Stomach (tissue), 9 donors: Measurements from ENCODE around the gene CYP24A1. TPM values are rescaled to one million over a fixed set of nuclear protein-coding genes. Genes with fewer than 3 reads are reported as not detected.

Experiments
- DNase-seq, 2 donors: peaks; one replicate each; pipeline versions ENCODE4 v3.0.0 to v3.0.0-alpha.2; 2013 to 2019
- H3K27ac ChIP-seq, 5 donors: fragments of 200-600 bp in 4 of 5; sonication (generic) in 4 of 5; one replicate each; pipeline ENCODE4 v1.5.1; 2013 to 2019; ENCODE audit warnings: mild to moderate bottlenecking in 1 of 5, moderate library complexity in 1 of 5
- H3K27me3 ChIP-seq, 3 donors: fragments of 200-600 bp; sonication (generic); one replicate each; pipeline ENCODE4 v1.5.1; 2017 to 2019; ENCODE audit warnings: mixed run types in 1 of 3
- H3K36me3 ChIP-seq, 4 donors: fragments of 200-600 bp; sonication (generic); 1 replicate in 3 of 4; 2 replicates in 1 of 4; pipeline ENCODE4 v1.5.1; 2016 to 2019
- H3K4me1 ChIP-seq, 4 donors: fragments of 200-600 bp; sonication (generic); one replicate each; pipeline ENCODE4 v1.5.1; 2016 to 2019
- H3K4me3 ChIP-seq, 4 donors: fragments of 200-600 bp; sonication (generic) in 3 of 4; one replicate each; pipeline ENCODE4 v1.5.1; 2016 to 2019; ENCODE audit warnings: mild to moderate bottlenecking in 1 of 4
- H3K9me3 ChIP-seq, 4 donors: fragments of 200-600 bp; sonication (generic); one replicate each; pipeline ENCODE4 v1.5.1; 2016 to 2019
- CTCF ChIP-seq, 7 experiments: fragments of 450-650 bp in 4 of 7; fragments of 200-600 bp in 3 of 7; sonication (generic) in 3 of 7; IDR thresholded peaks; one replicate each; pipeline ENCODE4 v1.5.1; 2016 to 2019; ENCODE audit warnings: antibody characterized with exemption in 7 of 7, control low read depth in 2 of 7, mild to moderate bottlenecking in 1 of 7
- EP300 ChIP-seq: sonication (generic); formaldehyde crosslinking; IDR thresholded peaks from one replicate; pipeline ENCODE4 v1.6.1; 2017; ENCODE audit warnings: antibody characterized with exemption
- POLR2A ChIP-seq, 4 donors: fragments of 450-650 bp; IDR thresholded peaks; one replicate each; pipeline ENCODE4 v1.6.1; 2016; ENCODE audit warnings: antibody characterized with exemption in 4 of 4, control low read depth in 2 of 4, mild to moderate bottlenecking in 1 of 4, moderate library complexity in 1 of 4
- POLR2AphosphoS5 ChIP-seq, 3 donors: sonication (generic); formaldehyde crosslinking; IDR thresholded peaks; one replicate each; pipeline ENCODE4 v1.6.1; 2016; ENCODE audit warnings: antibody characterized with exemption in 3 of 3
- WGBS, 5 donors: extraction: QIAGEN DNeasy Blood & Tissue Kit in 3 of 5; methylation state at CpG; one replicate each; pipeline versions ENCODE4 v1.1.5 to v1.1.7; 2013 to 2018; 5-methylcytosine and 5-hydroxymethylcytosine counted together
- intact Hi-C: fragments of 100-400 bp; cut with DNase I; formaldehyde crosslinking; loops from one replicate; pipeline ENCODE4 v1.15.1; 2023; ENCODE audit warnings: low total_unique reads
- polyA plus RNA-seq, 3 donors: library from polyadenylated mRNA; stranded (reverse); fragments of 200-250 nt; gene quantifications; one replicate each; pipeline ENCODE4 v1.2.3, GENCODE V29; 2013
- total RNA-seq, 5 donors: library from RNA; depleted of rRNA; stranded (reverse); fragments of >200 nt; gene quantifications; one replicate each; pipeline versions ENCODE4 v1.1.0 to v1.2.3, GENCODE V29; 2014 to 2016
- donor health status: healthy with polysubstance abuse.
- donor health status: Bipolar disorder and iron deficiency.
- donor health status: healthy.

The CYP24A1 gene
- total and polyA plus RNA-seq, 8 donors, result 1.2 TPM; not detected in 7

DNA sequence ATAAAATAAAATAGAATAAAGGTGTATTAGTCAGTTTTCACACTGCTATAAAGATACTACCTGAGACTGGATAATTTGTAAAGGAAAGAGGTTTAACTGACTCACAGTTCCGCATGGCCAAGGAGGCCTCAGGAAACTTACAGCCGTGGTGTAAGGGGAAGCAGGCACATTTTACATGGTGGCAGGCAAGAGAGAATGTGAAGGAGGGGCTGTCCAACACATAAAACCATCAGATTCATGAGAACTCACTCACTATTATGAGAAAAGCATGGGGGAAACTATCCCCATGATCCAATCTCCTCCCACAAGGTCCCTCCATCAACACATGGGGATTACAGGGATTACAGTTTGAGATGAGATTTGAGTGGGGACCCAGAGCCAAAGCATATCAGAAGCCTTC is 62.3 kb downstream of the CYP24A1 start:
- intact Hi-C loops, result no loop called here
- Histone ChIP-seq H3K9me3 (no peaks in the 10 kb centered on the region), H3K27ac (no peak overlapping the region), H3K4me3 (no peak overlapping the region), H3K4me1 (peaks cover 0 to 9% (median 2%) of the 10 kb centered on the region in 4 donors), H3K27me3 (no peaks in the 10 kb centered on the region), H3K36me3 (no peaks in the 10 kb centered on the region)
- TF ChIP-seq CTCF (IDR thresholded peaks at IDR 0.05), result no peak
- TF ChIP-seq EP300, result no peak
- TF ChIP-seq POLR2AphosphoS5 (IDR thresholded peaks at IDR 0.05), result no peak
- TF ChIP-seq POLR2A (IDR thresholded peaks at IDR 0.05), result no peak
- 91 to 100% (median 96%) methylated on average over 2 of the region's 2 CpGs for WGBS, 5 donors
- DNase-seq, result no peak

DNA sequence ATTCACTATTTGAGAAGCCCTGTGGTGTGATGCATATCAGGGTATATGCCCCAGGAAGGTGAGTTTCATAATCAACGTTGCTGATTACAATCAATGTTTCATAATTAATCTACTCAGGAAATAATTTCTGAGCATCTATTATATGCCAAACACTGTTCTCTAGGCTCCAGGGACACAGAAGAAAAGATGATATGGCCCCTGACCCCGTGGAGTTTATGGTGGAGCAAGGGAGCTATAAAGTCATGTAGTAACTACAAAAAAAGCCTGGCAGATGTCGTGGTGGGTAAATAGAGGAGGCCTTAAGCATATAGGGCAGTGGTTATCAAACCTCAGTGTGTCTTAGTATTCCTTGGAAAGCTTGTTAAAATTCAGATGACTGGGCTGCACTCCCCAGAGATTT is 63.3 kb downstream of the CYP24A1 start:
- WGBS, 5 donors, result 56 to 64% (median 61%) methylated on average over 3 of the region's 3 CpGs
- Histone ChIP-seq H3K4me3 (no peak overlapping the region), H3K4me1 (peaks cover 0 to 9% (median 2%) of the 10 kb centered on the region in 4 donors), H3K27me3 (no peaks in the 10 kb centered on the region), H3K9me3 (no peaks in the 10 kb centered on the region), H3K36me3 (no peaks in the 10 kb centered on the region), H3K27ac (no peak overlapping the region)
- no peak for TF ChIP-seq POLR2AphosphoS5 (IDR thresholded peaks at IDR 0.05)
- TF ChIP-seq EP300, result no peak
- DNase-seq, result no peak
- intact Hi-C loops, result no loop called here

- TF ChIP-seq CTCF (IDR thresholded peaks at IDR 0.05) (no peak), EP300 (no peak), POLR2A (IDR thresholded peaks at IDR 0.05) (no peak), POLR2AphosphoS5 (IDR thresholded peaks at IDR 0.05) (no peak)
- Histone ChIP-seq H3K36me3 (no peaks in the 10 kb centered on the region), H3K27me3 (no peaks in the 10 kb centered on the region), H3K9me3 (no peaks in the 10 kb centered on the region), H3K4me1 (peaks cover 0 to 9% (median 2%) of the 10 kb centered on the region in 4 donors), H3K27ac (no peak overlapping the region), H3K4me3 (no peak overlapping the region)
- DNase-seq, result no peak
- intact Hi-C loops, result no loop called here
Measured at GRCh38 chr20:54110041-54110440, 63.7 kb downstream of the CYP24A1 start.

- intact Hi-C loops, result no loop called here
- no peak for TF ChIP-seq CTCF (IDR thresholded peaks at IDR 0.05)
- no peak for TF ChIP-seq POLR2A (IDR thresholded peaks at IDR 0.05)
- no peak for TF ChIP-seq EP300
- no peak for TF ChIP-seq POLR2AphosphoS5 (IDR thresholded peaks at IDR 0.05)
- no peaks in the 10 kb centered on the region for H3K36me3 ChIP-seq
- H3K4me3 ChIP-seq, result no peak overlapping the region
- H3K27ac ChIP-seq, result no peak overlapping the region
- 81 to 88% (median 85%) methylated on average over 1 of the region's 1 CpG for WGBS, 5 donors
- peaks cover 0 to 9% (median 2%) of the 10 kb centered on the region in 4 donors for H3K4me1 ChIP-seq
- H3K9me3 ChIP-seq, result no peaks in the 10 kb centered on the region
- H3K27me3 ChIP-seq, result no peaks in the 10 kb centered on the region
- DNase-seq, result no peak
Measured at GRCh38 chr20:54108817-54109216, 65.0 kb downstream of the CYP24A1 start.

GRCh38 chr20:54108326-54108642 is 65.5 kb downstream of the CYP24A1 start:
- no peak overlapping the region for H3K4me3 ChIP-seq
- no peaks in the 10 kb centered on the region for H3K27me3 ChIP-seq
- DNase-seq, result no peak
- no peak for TF ChIP-seq POLR2AphosphoS5 (IDR thresholded peaks at IDR 0.05)
- peaks cover 0 to 9% (median 2%) of the 10 kb centered on the region in 4 donors for H3K4me1 ChIP-seq
- H3K36me3 ChIP-seq, result no peaks in the 10 kb centered on the region
- no peaks in the 10 kb centered on the region for H3K9me3 ChIP-seq
- intact Hi-C loops, result no loop called here
- H3K27ac ChIP-seq, result peak overlapping the region in 1 of 5 donors; percentile 35
